GM12874 (cell line): ENCODE measurements around the gene RAP1GAP.

Experiments used
- CTCF ChIP-seq: IDR thresholded peaks from 2 replicates; pipeline ENCODE4 v1.5.1; 2011; ENCODE audit warnings: low read depth, mild to moderate bottlenecking, control low read depth, low read length, moderate library complexity; ENCODE audit not compliant: insufficient read depth

Gene RAP1GAP

GRCh38 chr1:21614419-21615115, 54.6 kb downstream of the RAP1GAP start:
- TF ChIP-seq CTCF: no peak

- no peak for TF ChIP-seq CTCF
Observed at GRCh38 chr1:21613072-21613867, 55.9 kb downstream of the RAP1GAP start.

GRCh38 chr1:21612057-21612456, 57.1 kb downstream of the RAP1GAP start:
- no peak for TF ChIP-seq CTCF

- TF ChIP-seq CTCF: no peak
Observed at GRCh38 chr1:21610989-21611785, 58.0 kb downstream of the RAP1GAP start.

- TF ChIP-seq CTCF: no peak
Observed at GRCh38 chr1:21610027-21610426, 59.1 kb downstream of the RAP1GAP start.

- no peak for TF ChIP-seq CTCF
Observed at GRCh38 chr1:21608798-21609197, 60.4 kb downstream of the RAP1GAP start.
